Loucy (cell line): ENCODE data around the gene GGCX.

Experiments
- EZH2phosphoT487 ChIP-seq: fragments of 200-600 bp; IDR thresholded peaks from 2 replicates; pipeline ENCODE4 v1.6.1; 2018; ENCODE audit warnings: antibody characterized with exemption, mild to moderate bottlenecking, moderate library complexity, borderline replicate concordance
- TF ChIP-seq, protein P1 (sequence below): fragments of 200-600 bp; sonication (generic); conservative IDR thresholded peaks from 2 replicates; pipeline ENCODE4 v1.5.1; 2014; ENCODE audit warnings: mild to moderate bottlenecking, antibody characterized with exemption, low read length

GRCh38 chr2:85577063-85577385 is 15.7 kb upstream of the GGCX start:
- TF ChIP-seq, protein P1, sequence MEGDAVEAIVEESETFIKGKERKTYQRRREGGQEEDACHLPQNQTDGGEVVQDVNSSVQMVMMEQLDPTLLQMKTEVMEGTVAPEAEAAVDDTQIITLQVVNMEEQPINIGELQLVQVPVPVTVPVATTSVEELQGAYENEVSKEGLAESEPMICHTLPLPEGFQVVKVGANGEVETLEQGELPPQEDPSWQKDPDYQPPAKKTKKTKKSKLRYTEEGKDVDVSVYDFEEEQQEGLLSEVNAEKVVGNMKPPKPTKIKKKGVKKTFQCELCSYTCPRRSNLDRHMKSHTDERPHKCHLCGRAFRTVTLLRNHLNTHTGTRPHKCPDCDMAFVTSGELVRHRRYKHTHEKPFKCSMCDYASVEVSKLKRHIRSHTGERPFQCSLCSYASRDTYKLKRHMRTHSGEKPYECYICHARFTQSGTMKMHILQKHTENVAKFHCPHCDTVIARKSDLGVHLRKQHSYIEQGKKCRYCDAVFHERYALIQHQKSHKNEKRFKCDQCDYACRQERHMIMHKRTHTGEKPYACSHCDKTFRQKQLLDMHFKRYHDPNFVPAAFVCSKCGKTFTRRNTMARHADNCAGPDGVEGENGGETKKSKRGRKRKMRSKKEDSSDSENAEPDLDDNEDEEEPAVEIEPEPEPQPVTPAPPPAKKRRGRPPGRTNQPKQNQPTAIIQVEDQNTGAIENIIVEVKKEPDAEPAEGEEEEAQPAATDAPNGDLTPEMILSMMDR = no peak
- no peak for TF ChIP-seq EZH2phosphoT487
